Thyroid gland (tissue), 4 donors: ENCODE data around the gene KLHL20.

Source experiments
- CTCF ChIP-seq, 6 experiments: fragments of 200-600 bp in 3 of 6; fragments of 450-650 bp in 3 of 6; sonication (generic) in 3 of 6; IDR thresholded peaks; one replicate each; pipeline ENCODE4 v1.5.1; 2016 to 2019; ENCODE audit warnings: antibody characterized with exemption in 6 of 6, mild to moderate bottlenecking in 2 of 6, inconsistent platforms in 1 of 6, moderate library complexity in 1 of 6
- POLR2A ChIP-seq, 2 donors: fragments of 450-650 bp; IDR thresholded peaks; one replicate each; pipeline ENCODE4 v1.6.1; 2017; ENCODE audit warnings: antibody characterized with exemption in 2 of 2, mild to moderate bottlenecking in 2 of 2, moderate library complexity in 1 of 2

- TF ChIP-seq CTCF (IDR thresholded peaks at IDR 0.05), result no peak
- no peak for TF ChIP-seq POLR2A (IDR thresholded peaks at IDR 0.05)
These were observed 75.1 kb downstream of the KLHL20 start for GRCh38 chr1:173789841-173790240.
